B cell (primary cell): ENCODE measurements around the gene CAMK2D. TPM values are rescaled to one million over a fixed set of nuclear protein-coding genes. Genes with fewer than 3 reads are reported as not detected.

Experiments
- ATAC-seq: fragments of 200-7000 bp; cut with Tn5 transposase; one replicate; pipeline ENCODE4 v1.10.0; 2021; ENCODE audit warnings: low read depth, mild to moderate bottlenecking, moderate number of reproducible peaks, moderate library complexity
- CTCF ChIA-PET: fragments of 350-600 bp; sonication (Branson Sonifier 250); formaldehyde crosslinking; loops from one replicate; lab custom pipeline; 2021; ENCODE audit warnings: antibody characterized with exemption, inconsistent platforms; lab: Charles Lee
- POLR2A ChIA-PET: fragments of 350-600 bp; sonication (Branson Sonifier 250); formaldehyde crosslinking; loops from one replicate; lab custom pipeline; 2021; ENCODE audit warnings: antibody characterized with exemption; lab: Charles Lee
- DNase-seq: peaks from one replicate; pipeline ENCODE4 v3.0.0; 2013
- H2AFZ ChIP-seq: 2 replicates; pipeline ENCODE4 v1.6.1; 2012; ENCODE audit warnings: mild to moderate bottlenecking, low read depth, low read length; ENCODE audit not compliant: insufficient read depth, poor library complexity, severe bottlenecking
- H3K27ac ChIP-seq, 2 donors: 1 replicate in 1 of 2; 2 replicates in 1 of 2; pipeline ENCODE4 v1.5.1; 2012 to 2013; ENCODE audit warnings: low read length in 2 of 2, mild to moderate bottlenecking in 2 of 2, moderate library complexity in 1 of 2
- H3K27me3 ChIP-seq, 4 experiments: fragments of 200-600 bp in 1 of 4; sonication (generic) in 1 of 4; replicated peaks in 1 of 4; 1 replicate in 2 of 4; 2 replicates in 2 of 4; pipeline versions ENCODE4 v1.6.1 to v1.7.0; 2013 to 2016; ENCODE audit warnings: low read length in 3 of 4, mild to moderate bottlenecking in 2 of 4, mixed read lengths in 1 of 4, moderate library complexity in 1 of 4; ENCODE audit not compliant: insufficient read depth in 4 of 4, control insufficient read depth in 3 of 4; ENCODE audit errors: control extremely low read depth in 1 of 4
- H3K36me3 ChIP-seq, 2 experiments: replicated peaks in 1 of 2; 1 replicate in 1 of 2; 2 replicates in 1 of 2; pipeline versions ENCODE4 v1.6.1 to v1.7.1; 2013; ENCODE audit warnings: low read length in 1 of 2; ENCODE audit not compliant: insufficient read depth in 2 of 2, control insufficient read depth in 1 of 2; ENCODE audit errors: control extremely low read depth in 1 of 2, extremely low read depth in 1 of 2
- H3K4me1 ChIP-seq, 2 donors: fragments of 200-600 bp in 1 of 2; sonication (generic) in 1 of 2; 1 replicate in 1 of 2; 2 replicates in 1 of 2; pipeline versions ENCODE4 v1.5.1 to v1.6.1; 2013 to 2017; ENCODE audit warnings: low read length in 2 of 2; ENCODE audit not compliant: control insufficient read depth in 2 of 2, insufficient read depth in 2 of 2
- H3K4me2 ChIP-seq: replicated peaks from 2 replicates; pipeline ENCODE3; 2012; ENCODE audit warnings: mild to moderate bottlenecking, low read depth, low read length; ENCODE audit not compliant: poor library complexity, severe bottlenecking
- H3K4me3 ChIP-seq, 5 experiments: fragments of 200-600 bp in 1 of 5; sonication (generic) in 1 of 5; 1 replicate in 3 of 5; 2 replicates in 2 of 5; pipeline versions ENCODE4 v1.5.1 to v1.7.0; 2011 to 2016; ENCODE audit warnings: low read length in 4 of 5, mild to moderate bottlenecking in 4 of 5, low read depth in 2 of 5, control low read depth in 1 of 5, moderate library complexity in 1 of 5; ENCODE audit not compliant: insufficient read depth in 1 of 5; ENCODE audit errors: control extremely low read depth in 1 of 5, extremely low read depth in 1 of 5
- H3K79me2 ChIP-seq: fragments of 200-600 bp; sonication (generic); one replicate; pipeline ENCODE4 v1.6.0; 2016; ENCODE audit warnings: low read length; ENCODE audit not compliant: control insufficient read depth, insufficient read depth
- H3K9ac ChIP-seq: fragments of 200-600 bp; sonication (generic); 2 replicates; pipeline ENCODE4 v1.6.1; 2017; ENCODE audit warnings: mild to moderate bottlenecking, low read length, moderate library complexity
- H3K9me3 ChIP-seq, 3 donors: one replicate each; pipeline versions ENCODE4 v1.6.1 to v1.7.1; 2013; ENCODE audit warnings: low read length in 2 of 3; ENCODE audit not compliant: control insufficient read depth in 2 of 3, insufficient read depth in 1 of 3; ENCODE audit errors: control extremely low read depth in 1 of 3
- H4K20me1 ChIP-seq: 2 replicates; pipeline ENCODE4 v1.6.0; 2012; ENCODE audit warnings: mild to moderate bottlenecking, low read length; ENCODE audit not compliant: insufficient read depth, control insufficient read depth, poor library complexity, severe bottlenecking
- H3K27ac Mint-ChIP-seq: one replicate; pipeline ENCODE4 v1.8.0; 2021; ENCODE audit warnings: mixed read lengths
- H3K27me3 Mint-ChIP-seq: one replicate; pipeline ENCODE4 v1.8.0; 2021; ENCODE audit warnings: mixed read lengths
- H3K4me1 Mint-ChIP-seq: one replicate; pipeline ENCODE4 v1.8.0; 2021; ENCODE audit warnings: mixed read lengths
- H3K4me3 Mint-ChIP-seq: one replicate; pipeline ENCODE4 v1.8.0; 2021; ENCODE audit warnings: mixed read lengths
- H3K9me3 Mint-ChIP-seq: one replicate; pipeline ENCODE4 v1.8.0; 2022; ENCODE audit warnings: mixed read lengths; ENCODE audit not compliant: insufficient read depth
- EZH2 ChIP-seq: IDR thresholded peaks from 2 replicates; pipeline ENCODE4 v1.6.1; 2012; ENCODE audit warnings: borderline replicate concordance, low read depth, mild to moderate bottlenecking, moderate library complexity, low read length; ENCODE audit not compliant: insufficient read depth, poor library complexity, severe bottlenecking
- WGBS: methylation state at CpG from one replicate; pipeline ENCODE4 v1.1.5; 2013; ENCODE audit warnings: missing lambda C conversion rate; ENCODE audit not compliant: insufficient coverage; 5-methylcytosine and 5-hydroxymethylcytosine counted together
- intact Hi-C: fragments of 100-400 bp; cut with micrococcal nuclease; formaldehyde crosslinking; loops from one replicate; pipeline ENCODE4 v1.10.0; 2022
- polyA plus RNA-seq: library from polyadenylated mRNA; depleted of rRNA; stranded (reverse); fragments of >200 nt; gene quantifications from 2 replicates; pipeline ENCODE4 v1.2.3, GENCODE V29; 2012
- total RNA-seq, 2 donors: library from RNA; stranded (reverse); fragments of 120-200 nt in 1 of 2; gene quantifications; 1 replicate in 1 of 2; 2 replicates in 1 of 2; pipeline versions ENCODE4 v1.2.3 to v1.2.4, GENCODE V29; 2013 to 2022
- TF ChIP-seq, protein P1 (sequence below): fragments of 200-600 bp; IDR thresholded peaks from one replicate; pipeline ENCODE4 v1.8.0; 2022; ENCODE audit warnings: antibody characterized with exemption, mild to moderate bottlenecking

Gene CAMK2D
- total and polyA plus RNA-seq, 2 donors (not counting 1 experiment from before 2014, with no cell fraction given): 26.3 to 57.0 TPM

DNA sequence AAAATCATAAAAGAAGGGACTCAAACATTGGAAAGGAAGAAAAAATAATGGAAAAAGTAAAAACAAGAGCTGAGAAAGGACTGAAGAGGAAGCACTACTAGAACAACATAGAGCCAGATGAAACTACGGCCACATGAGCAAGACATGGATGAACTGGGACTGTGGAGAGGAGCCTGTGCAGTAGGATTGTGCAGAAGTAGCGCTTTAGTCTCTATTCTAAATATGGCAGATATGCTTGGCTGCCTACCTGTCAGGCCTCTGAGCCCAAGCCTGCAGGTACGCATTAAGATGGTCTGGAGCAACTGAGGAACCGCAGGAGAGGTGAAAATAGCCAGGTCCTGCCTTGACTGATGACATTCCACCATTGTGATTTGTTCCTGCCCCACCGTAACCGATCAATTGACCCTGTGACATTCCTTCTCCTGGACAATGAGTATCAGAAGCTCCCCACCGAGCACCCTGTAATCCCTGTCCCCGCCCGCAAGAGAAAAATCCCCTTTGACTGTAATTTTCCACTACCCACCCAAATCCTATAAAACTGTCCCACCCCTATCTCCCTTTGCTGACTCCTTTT is 154.3 kb downstream of the CAMK2D start:
- peak overlapping the region; percentile 62 for H3K27ac Mint-ChIP-seq
- Histone ChIP-seq H3K4me1 (peaks cover 28 to 43% of the 10 kb centered on the region in 2 donors), H4K20me1 (no peaks in the 10 kb centered on the region), H2AFZ (no peak overlapping the region), H3K36me3 (peaks cover 1 to 5% of the 10 kb centered on the region in 2 experiments), H3K79me2 (peaks cover 80% of the 10 kb centered on the region), H3K9me3 (peaks cover 0 to 8% (median 0%) of the 10 kb centered on the region in 3 donors), H3K9ac (no peak overlapping the region), H3K27ac (no peak overlapping the region), H3K27me3 (no peaks in the 10 kb centered on the region), H3K4me3 (no peak overlapping the region), H3K4me2 (peak overlapping the region; percentile 49)
- ChIA-PET POLR2A (no interaction called here), CTCF (interaction anchor here (1.0 kb wide), 1 partner anchor 60 kb away, joined by 4 read pairs; no protein-coding TSS in a partner anchor)
- TF ChIP-seq EZH2: no peak
- TF ChIP-seq, protein P1, sequence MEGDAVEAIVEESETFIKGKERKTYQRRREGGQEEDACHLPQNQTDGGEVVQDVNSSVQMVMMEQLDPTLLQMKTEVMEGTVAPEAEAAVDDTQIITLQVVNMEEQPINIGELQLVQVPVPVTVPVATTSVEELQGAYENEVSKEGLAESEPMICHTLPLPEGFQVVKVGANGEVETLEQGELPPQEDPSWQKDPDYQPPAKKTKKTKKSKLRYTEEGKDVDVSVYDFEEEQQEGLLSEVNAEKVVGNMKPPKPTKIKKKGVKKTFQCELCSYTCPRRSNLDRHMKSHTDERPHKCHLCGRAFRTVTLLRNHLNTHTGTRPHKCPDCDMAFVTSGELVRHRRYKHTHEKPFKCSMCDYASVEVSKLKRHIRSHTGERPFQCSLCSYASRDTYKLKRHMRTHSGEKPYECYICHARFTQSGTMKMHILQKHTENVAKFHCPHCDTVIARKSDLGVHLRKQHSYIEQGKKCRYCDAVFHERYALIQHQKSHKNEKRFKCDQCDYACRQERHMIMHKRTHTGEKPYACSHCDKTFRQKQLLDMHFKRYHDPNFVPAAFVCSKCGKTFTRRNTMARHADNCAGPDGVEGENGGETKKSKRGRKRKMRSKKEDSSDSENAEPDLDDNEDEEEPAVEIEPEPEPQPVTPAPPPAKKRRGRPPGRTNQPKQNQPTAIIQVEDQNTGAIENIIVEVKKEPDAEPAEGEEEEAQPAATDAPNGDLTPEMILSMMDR: no peak
- intact Hi-C loops: loop anchor here (1.0 to 5.0 kb wide), 2 partner anchors 8 to 35 kb away; no protein-coding TSS in a partner anchor
- H3K9me3 Mint-ChIP-seq: no peaks in the 10 kb centered on the region
- 79% methylated on average over 8 of the region's 9 CpGs for WGBS
- H3K27me3 Mint-ChIP-seq: no peaks in the 10 kb centered on the region
- peak; percentile 39 for ATAC-seq
- DNase-seq: peak; percentile 21
- peak overlapping the region; percentile 58 for H3K4me3 Mint-ChIP-seq
- peaks cover 70% of the 10 kb centered on the region for H3K4me1 Mint-ChIP-seq

DNA sequence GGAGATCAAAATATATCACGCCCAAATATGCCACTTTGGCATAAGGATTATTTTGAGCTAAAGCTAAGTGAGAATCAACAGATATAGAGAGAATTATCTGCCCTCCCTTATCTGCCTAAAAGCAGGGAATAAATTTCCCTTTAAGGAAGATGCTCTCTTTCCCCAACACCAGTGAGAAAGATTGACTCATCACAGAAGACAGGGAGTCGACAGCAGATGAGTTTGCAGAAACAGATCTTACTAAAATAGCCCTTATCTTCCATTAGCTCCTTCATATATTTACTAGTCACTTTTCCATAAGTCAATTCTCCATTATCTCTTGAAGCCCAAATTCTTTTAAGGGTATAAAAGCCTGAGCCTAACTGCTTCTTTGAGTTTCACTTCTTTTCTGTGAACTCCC is 156.6 kb downstream of the CAMK2D start:
- no peaks in the 10 kb centered on the region for H3K9me3 Mint-ChIP-seq
- Histone ChIP-seq H3K9ac (no peak overlapping the region), H3K9me3 (peaks cover 0 to 8% (median 0%) of the 10 kb centered on the region in 3 donors), H3K4me3 (no peak overlapping the region), H3K79me2 (peaks cover 65% of the 10 kb centered on the region), H3K4me2 (no peak overlapping the region), H4K20me1 (no peaks in the 10 kb centered on the region), H3K27me3 (no peaks in the 10 kb centered on the region), H2AFZ (no peak overlapping the region), H3K27ac (peak overlapping the region in 1 of 2 donors; percentile 10), H3K36me3 (peaks cover 1 to 10% of the 10 kb centered on the region in 2 experiments), H3K4me1 (peaks cover 28 to 37% of the 10 kb centered on the region in 2 donors)
- peaks cover 60% of the 10 kb centered on the region for H3K4me1 Mint-ChIP-seq
- no peak overlapping the region for H3K27ac Mint-ChIP-seq
- POLR2A ChIA-PET: interaction anchor here (0.6 kb wide), 1 partner anchor 58 kb away, joined by 4 read pairs; no protein-coding TSS in a partner anchor
- ATAC-seq (no peak), DNase-seq (no peak)
- CTCF ChIA-PET: interaction anchor here (0.6 to 1.4 kb wide), 3 partner anchors 9 to 68 kb away, joined by 3 to 5 read pairs (median 3); no protein-coding TSS in a partner anchor
- intact Hi-C loops: loop anchor here (5.0 kb wide), 1 partner anchor 37 kb away; no protein-coding TSS in a partner anchor
- H3K4me3 Mint-ChIP-seq: no peak overlapping the region
- no peaks in the 10 kb centered on the region for H3K27me3 Mint-ChIP-seq
- 43% methylated on average over 1 of the region's 2 CpGs for WGBS
- TF ChIP-seq, protein P1: no peak
- TF ChIP-seq EZH2: no peak
